Measurements from ENCODE around the gene SHE. TPM values are rescaled to one million over a fixed set of nuclear protein-coding genes. Genes with fewer than 3 reads are reported as not detected.

SHE gene
- total and polyA plus RNA-seq, 2 experiments from 2014 or later = 0.23 to 0.69 TPM

DNA sequence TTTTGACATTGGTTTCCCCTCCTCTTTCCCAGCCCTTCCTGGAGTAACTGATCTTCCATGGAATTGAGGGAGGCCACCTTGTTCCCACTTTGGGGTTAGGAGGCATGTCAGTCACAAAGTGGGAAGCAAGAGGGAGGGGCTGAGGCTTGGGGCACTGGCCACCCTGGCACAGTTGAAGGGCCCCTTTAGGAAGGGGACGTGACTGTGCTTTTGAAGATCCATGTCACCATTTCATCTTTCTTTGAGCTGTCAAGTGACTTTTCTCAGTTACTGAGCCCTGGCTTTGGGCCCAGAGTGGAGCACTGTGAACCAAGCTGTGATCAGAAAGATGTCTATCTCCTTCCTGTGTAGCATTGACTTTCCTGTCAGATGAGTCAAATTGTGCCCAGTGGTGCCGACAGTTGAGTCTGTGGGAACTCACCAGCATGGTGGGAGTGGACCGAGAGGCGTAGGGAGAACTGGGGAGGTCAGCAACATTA, 38.7 kb downstream of the SHE start:
- Mint-ChIP-seq H3K27ac (no peak overlapping the region; the same call in 1 of the 2 replicates), H3K27me3 (ENCODE audit: insufficient read depth, low read depth, poor library complexity) (peaks cover 4% of the 10 kb centered on the region), H3K9me3 (no peaks in the 10 kb centered on the region), H3K4me1 (peaks cover 15% of the 10 kb centered on the region), H3K4me3 (no peak overlapping the region), H3K36me3 (ENCODE audit: low read depth) (no peaks in the 10 kb centered on the region)
- Histone ChIP-seq H3K36me3 (ENCODE audit: insufficient read depth) (no peaks in the 10 kb centered on the region), H2AFZ (no peak overlapping the region), H3K27ac (ENCODE audit: low read depth) (no peak overlapping the region), H3K27me3 (ENCODE audit: insufficient read depth) (no peaks in the 10 kb centered on the region), H3K4me3 (no peak overlapping the region), H3F3A (replicated peaks; ENCODE audit: low read depth) (no peaks in the 10 kb centered on the region), H4K20me1 (replicated peaks; ENCODE audit: insufficient read depth) (no peaks in the 10 kb centered on the region), H3K9me2 (ENCODE audit: insufficient read depth) (no peaks in the 10 kb centered on the region), H3K4me2 (no peak overlapping the region), H3K79me2 (replicated peaks; ENCODE audit: insufficient read depth) (no peaks in the 10 kb centered on the region), H3K4me1 (ENCODE audit: insufficient read depth) (no peaks in the 10 kb centered on the region; the same call in 1 of the 2 replicates)
- no peak for DNase-seq (ENCODE audit: low spot score)
- ATAC-seq = no peak
- TF ChIP-seq ZNF114 (CRISPR knock-in tag; IDR thresholded peaks at IDR 0.05) = no peak
- no peak for TF ChIP-seq POLR2AphosphoS5 (IDR thresholded peaks at IDR 0.05; ENCODE audit: low read depth)
- TF ChIP-seq, protein P1, sequence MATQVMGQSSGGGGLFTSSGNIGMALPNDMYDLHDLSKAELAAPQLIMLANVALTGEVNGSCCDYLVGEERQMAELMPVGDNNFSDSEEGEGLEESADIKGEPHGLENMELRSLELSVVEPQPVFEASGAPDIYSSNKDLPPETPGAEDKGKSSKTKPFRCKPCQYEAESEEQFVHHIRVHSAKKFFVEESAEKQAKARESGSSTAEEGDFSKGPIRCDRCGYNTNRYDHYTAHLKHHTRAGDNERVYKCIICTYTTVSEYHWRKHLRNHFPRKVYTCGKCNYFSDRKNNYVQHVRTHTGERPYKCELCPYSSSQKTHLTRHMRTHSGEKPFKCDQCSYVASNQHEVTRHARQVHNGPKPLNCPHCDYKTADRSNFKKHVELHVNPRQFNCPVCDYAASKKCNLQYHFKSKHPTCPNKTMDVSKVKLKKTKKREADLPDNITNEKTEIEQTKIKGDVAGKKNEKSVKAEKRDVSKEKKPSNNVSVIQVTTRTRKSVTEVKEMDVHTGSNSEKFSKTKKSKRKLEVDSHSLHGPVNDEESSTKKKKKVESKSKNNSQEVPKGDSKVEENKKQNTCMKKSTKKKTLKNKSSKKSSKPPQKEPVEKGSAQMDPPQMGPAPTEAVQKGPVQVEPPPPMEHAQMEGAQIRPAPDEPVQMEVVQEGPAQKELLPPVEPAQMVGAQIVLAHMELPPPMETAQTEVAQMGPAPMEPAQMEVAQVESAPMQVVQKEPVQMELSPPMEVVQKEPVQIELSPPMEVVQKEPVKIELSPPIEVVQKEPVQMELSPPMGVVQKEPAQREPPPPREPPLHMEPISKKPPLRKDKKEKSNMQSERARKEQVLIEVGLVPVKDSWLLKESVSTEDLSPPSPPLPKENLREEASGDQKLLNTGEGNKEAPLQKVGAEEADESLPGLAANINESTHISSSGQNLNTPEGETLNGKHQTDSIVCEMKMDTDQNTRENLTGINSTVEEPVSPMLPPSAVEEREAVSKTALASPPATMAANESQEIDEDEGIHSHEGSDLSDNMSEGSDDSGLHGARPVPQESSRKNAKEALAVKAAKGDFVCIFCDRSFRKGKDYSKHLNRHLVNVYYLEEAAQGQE (IDR thresholded peaks at IDR 0.05; ENCODE audit: unreplicated experiment) = no peak
- TF ChIP-seq EZH2phosphoT487 (IDR thresholded peaks at IDR 0.05; ENCODE audit: unreplicated experiment) = no peak
- TF ChIP-seq, protein P2, sequence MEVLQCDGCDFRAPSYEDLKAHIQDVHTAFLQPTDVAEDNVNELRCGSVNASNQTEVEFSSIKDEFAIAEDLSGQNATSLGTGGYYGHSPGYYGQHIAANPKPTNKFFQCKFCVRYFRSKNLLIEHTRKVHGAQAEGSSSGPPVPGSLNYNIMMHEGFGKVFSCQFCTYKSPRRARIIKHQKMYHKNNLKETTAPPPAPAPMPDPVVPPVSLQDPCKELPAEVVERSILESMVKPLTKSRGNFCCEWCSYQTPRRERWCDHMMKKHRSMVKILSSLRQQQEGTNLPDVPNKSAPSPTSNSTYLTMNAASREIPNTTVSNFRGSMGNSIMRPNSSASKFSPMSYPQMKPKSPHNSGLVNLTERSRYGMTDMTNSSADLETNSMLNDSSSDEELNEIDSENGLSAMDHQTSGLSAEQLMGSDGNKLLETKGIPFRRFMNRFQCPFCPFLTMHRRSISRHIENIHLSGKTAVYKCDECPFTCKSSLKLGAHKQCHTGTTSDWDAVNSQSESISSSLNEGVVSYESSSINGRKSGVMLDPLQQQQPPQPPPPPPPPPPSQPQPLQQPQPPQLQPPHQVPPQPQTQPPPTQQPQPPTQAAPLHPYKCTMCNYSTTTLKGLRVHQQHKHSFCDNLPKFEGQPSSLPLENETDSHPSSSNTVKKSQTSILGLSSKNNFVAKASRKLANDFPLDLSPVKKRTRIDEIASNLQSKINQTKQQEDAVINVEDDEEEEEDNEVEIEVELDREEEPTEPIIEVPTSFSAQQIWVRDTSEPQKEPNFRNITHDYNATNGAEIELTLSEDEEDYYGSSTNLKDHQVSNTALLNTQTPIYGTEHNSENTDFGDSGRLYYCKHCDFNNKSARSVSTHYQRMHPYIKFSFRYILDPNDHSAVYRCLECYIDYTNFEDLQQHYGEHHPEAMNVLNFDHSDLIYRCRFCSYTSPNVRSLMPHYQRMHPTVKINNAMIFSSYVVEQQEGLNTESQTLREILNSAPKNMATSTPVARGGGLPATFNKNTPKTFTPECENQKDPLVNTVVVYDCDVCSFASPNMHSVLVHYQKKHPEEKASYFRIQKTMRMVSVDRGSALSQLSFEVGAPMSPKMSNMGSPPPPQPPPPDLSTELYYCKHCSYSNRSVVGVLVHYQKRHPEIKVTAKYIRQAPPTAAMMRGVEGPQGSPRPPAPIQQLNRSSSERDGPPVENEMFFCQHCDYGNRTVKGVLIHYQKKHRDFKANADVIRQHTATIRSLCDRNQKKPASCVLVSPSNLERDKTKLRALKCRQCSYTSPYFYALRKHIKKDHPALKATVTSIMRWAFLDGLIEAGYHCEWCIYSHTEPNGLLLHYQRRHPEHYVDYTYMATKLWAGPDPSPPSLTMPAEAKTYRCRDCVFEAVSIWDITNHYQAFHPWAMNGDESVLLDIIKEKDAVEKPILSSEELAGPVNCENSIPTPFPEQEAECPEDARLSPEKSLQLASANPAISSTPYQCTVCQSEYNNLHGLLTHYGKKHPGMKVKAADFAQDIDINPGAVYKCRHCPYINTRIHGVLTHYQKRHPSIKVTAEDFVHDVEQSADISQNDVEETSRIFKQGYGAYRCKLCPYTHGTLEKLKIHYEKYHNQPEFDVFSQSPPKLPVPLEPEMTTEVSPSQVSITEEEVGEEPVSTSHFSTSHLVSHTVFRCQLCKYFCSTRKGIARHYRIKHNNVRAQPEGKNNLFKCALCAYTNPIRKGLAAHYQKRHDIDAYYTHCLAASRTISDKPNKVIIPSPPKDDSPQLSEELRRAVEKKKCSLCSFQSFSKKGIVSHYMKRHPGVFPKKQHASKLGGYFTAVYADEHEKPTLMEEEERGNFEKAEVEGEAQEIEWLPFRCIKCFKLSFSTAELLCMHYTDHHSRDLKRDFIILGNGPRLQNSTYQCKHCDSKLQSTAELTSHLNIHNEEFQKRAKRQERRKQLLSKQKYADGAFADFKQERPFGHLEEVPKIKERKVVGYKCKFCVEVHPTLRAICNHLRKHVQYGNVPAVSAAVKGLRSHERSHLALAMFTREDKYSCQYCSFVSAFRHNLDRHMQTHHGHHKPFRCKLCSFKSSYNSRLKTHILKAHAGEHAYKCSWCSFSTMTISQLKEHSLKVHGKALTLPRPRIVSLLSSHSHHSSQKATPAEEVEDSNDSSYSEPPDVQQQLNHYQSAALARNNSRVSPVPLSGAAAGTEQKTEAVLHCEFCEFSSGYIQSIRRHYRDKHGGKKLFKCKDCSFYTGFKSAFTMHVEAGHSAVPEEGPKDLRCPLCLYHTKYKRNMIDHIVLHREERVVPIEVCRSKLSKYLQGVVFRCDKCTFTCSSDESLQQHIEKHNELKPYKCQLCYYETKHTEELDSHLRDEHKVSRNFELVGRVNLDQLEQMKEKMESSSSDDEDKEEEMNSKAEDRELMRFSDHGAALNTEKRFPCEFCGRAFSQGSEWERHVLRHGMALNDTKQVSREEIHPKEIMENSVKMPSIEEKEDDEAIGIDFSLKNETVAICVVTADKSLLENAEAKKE (CRISPR knock-in tag; IDR thresholded peaks at IDR 0.05) = no peak
- TF ChIP-seq, protein P3, sequence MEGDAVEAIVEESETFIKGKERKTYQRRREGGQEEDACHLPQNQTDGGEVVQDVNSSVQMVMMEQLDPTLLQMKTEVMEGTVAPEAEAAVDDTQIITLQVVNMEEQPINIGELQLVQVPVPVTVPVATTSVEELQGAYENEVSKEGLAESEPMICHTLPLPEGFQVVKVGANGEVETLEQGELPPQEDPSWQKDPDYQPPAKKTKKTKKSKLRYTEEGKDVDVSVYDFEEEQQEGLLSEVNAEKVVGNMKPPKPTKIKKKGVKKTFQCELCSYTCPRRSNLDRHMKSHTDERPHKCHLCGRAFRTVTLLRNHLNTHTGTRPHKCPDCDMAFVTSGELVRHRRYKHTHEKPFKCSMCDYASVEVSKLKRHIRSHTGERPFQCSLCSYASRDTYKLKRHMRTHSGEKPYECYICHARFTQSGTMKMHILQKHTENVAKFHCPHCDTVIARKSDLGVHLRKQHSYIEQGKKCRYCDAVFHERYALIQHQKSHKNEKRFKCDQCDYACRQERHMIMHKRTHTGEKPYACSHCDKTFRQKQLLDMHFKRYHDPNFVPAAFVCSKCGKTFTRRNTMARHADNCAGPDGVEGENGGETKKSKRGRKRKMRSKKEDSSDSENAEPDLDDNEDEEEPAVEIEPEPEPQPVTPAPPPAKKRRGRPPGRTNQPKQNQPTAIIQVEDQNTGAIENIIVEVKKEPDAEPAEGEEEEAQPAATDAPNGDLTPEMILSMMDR (conservative IDR thresholded peaks at IDR 0.05; ENCODE audit: low read depth in 2 of 2) = no peak
- no peak for TF ChIP-seq NANOG (IDR thresholded peaks at IDR 0.05; ENCODE audit: borderline replicate concordance)
- TF ChIP-seq CREB1 (CRISPR knock-in tag; IDR thresholded peaks at IDR 0.05; ENCODE audit: low read depth) = no peak
- TF ChIP-seq, protein P4, sequence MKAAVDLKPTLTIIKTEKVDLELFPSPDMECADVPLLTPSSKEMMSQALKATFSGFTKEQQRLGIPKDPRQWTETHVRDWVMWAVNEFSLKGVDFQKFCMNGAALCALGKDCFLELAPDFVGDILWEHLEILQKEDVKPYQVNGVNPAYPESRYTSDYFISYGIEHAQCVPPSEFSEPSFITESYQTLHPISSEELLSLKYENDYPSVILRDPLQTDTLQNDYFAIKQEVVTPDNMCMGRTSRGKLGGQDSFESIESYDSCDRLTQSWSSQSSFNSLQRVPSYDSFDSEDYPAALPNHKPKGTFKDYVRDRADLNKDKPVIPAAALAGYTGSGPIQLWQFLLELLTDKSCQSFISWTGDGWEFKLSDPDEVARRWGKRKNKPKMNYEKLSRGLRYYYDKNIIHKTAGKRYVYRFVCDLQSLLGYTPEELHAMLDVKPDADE (IDR thresholded peaks at IDR 0.05) = no peak
- no peak for TF ChIP-seq STAT1 (IDR thresholded peaks at IDR 0.05; ENCODE audit: unreplicated experiment)
